HG02884 (cell line): ENCODE data around the gene SORBS2.
"Not testable (repeated sequence)": the region's sequence is repeated elsewhere in the genome, so short reads cannot be mapped to it uniquely, and the experiment has no call there.

Source experiments
- ATAC-seq: cut with Tn5 transposase; IDR thresholded peaks from one replicate; pipeline ENCODE4 v1.9.1; 2021; ENCODE audit warnings: mild to moderate bottlenecking, moderate library complexity; ENCODE audit not compliant: unreplicated experiment

SORBS2 gene

GRCh38 chr4:185567381-185568376, 244.3 kb downstream of the SORBS2 start:
- ATAC-seq: no peak

GRCh38 chr4:185566972-185567371, 245.0 kb downstream of the SORBS2 start:
- no peak for ATAC-seq

GRCh38 chr4:185566425-185566824, 245.6 kb downstream of the SORBS2 start:
- no peak for ATAC-seq

GRCh38 chr4:185565696-185566095, 246.3 kb downstream of the SORBS2 start:
- ATAC-seq: no peak

GRCh38 chr4:185564349-185564748, 247.6 kb downstream of the SORBS2 start:
- no peak for ATAC-seq

- ATAC-seq: no peak
Observed at GRCh38 chr4:185562531-185562930, 249.5 kb downstream of the SORBS2 start.

GRCh38 chr4:185560316-185560715, 251.7 kb downstream of the SORBS2 start:
- no peak for ATAC-seq

- ATAC-seq: no peak
Observed at GRCh38 chr4:185559915-185560281, 252.1 kb downstream of the SORBS2 start.

- not testable (repeated sequence) for ATAC-seq
Observed at GRCh38 chr4:185559251-185559914, 252.6 kb downstream of the SORBS2 start.

GRCh38 chr4:185554365-185555126, 257.4 kb downstream of the SORBS2 start:
- no peak for ATAC-seq

GRCh38 chr4:185552254-185552653, 259.7 kb downstream of the SORBS2 start:
- ATAC-seq: no peak

GRCh38 chr4:185550933-185551332, 261.1 kb downstream of the SORBS2 start:
- ATAC-seq: no peak

- no peak for ATAC-seq
Observed at GRCh38 chr4:185549095-185549639, 262.8 kb downstream of the SORBS2 start.

GRCh38 chr4:185548587-185548986, 263.4 kb downstream of the SORBS2 start:
- no peak for ATAC-seq

GRCh38 chr4:185546335-185546734, 265.7 kb downstream of the SORBS2 start:
- ATAC-seq: no peak

GRCh38 chr4:185542626-185543315, 269.2 kb downstream of the SORBS2 start:
- no peak for ATAC-seq

GRCh38 chr4:185541251-185541727, 270.7 kb downstream of the SORBS2 start:
- no peak for ATAC-seq

- ATAC-seq: no peak
Observed at GRCh38 chr4:185540487-185541120, 271.4 kb downstream of the SORBS2 start.

GRCh38 chr4:185540040-185540439, 272.0 kb downstream of the SORBS2 start:
- ATAC-seq: no peak

GRCh38 chr4:185538806-185539205, 273.2 kb downstream of the SORBS2 start:
- no peak for ATAC-seq
